Astrocyte (in vitro differentiated cells and primary cell): ENCODE data around the gene GDF15. TPM values are rescaled to one million over a fixed set of nuclear protein-coding genes. Genes with fewer than 3 reads are reported as not detected.

ENCODE experiments used
- DNase-seq: peaks from one replicate; pipeline ENCODE4 v3.0.0-alpha.2; 2010; ENCODE audit warnings: low read depth
- FAIRE-seq: peaks from 2 replicates; lab custom pipeline; 2011; peaks lifted over from hg19 to GRCh38; lab: Jason Lieb, UNC
- H2AFZ ChIP-seq: 2 replicates; pipeline ENCODE4 v1.6.0; 2012; ENCODE audit warnings: low read depth, low read length, inconsistent platforms
- H3K27ac ChIP-seq: 2 replicates; pipeline ENCODE4 v1.5.1; 2011; ENCODE audit warnings: low read depth, low read length, inconsistent platforms
- H3K27me3 ChIP-seq: 2 replicates; pipeline ENCODE4 v1.6.0; 2011; ENCODE audit warnings: low read length, inconsistent platforms; ENCODE audit not compliant: insufficient read depth
- H3K36me3 ChIP-seq: 2 replicates; pipeline ENCODE4 v1.5.1; 2011; ENCODE audit warnings: low read length, inconsistent platforms; ENCODE audit not compliant: insufficient read depth
- H3K4me1 ChIP-seq: 2 replicates; pipeline ENCODE4 v1.5.1; 2011; ENCODE audit warnings: low read length, inconsistent platforms; ENCODE audit not compliant: insufficient read depth
- H3K4me2 ChIP-seq: 2 replicates; pipeline ENCODE4 v1.6.0; 2012; ENCODE audit warnings: low read length, inconsistent platforms
- H3K4me3 ChIP-seq: 2 replicates; pipeline ENCODE4 v1.5.1; 2011; ENCODE audit warnings: low read depth, mild to moderate bottlenecking, low read length, inconsistent platforms; ENCODE audit not compliant: insufficient read depth
- H3K79me2 ChIP-seq: 2 replicates; pipeline ENCODE4 v1.6.0; 2012; ENCODE audit warnings: mild to moderate bottlenecking, low read length, inconsistent platforms; ENCODE audit not compliant: insufficient read depth
- H3K9ac ChIP-seq: 2 replicates; pipeline ENCODE4 v1.6.0; 2012; ENCODE audit warnings: mild to moderate bottlenecking, low read length, inconsistent platforms
- H3K9me3 ChIP-seq: 2 replicates; pipeline ENCODE4 v1.5.1; 2012; ENCODE audit warnings: low read depth, mild to moderate bottlenecking, low read length, inconsistent platforms; ENCODE audit not compliant: insufficient read depth
- H4K20me1 ChIP-seq: 2 replicates; pipeline ENCODE4 v1.6.0; 2012; ENCODE audit warnings: low read length, inconsistent platforms; ENCODE audit not compliant: insufficient read depth
- H3K27ac Mint-ChIP-seq: one replicate; pipeline ENCODE4 v1.8.0; 2021; ENCODE audit warnings: mild to moderate bottlenecking, mixed read lengths; ENCODE audit not compliant: unreplicated experiment
- H3K27me3 Mint-ChIP-seq: one replicate; pipeline ENCODE4 v1.8.0; 2021; ENCODE audit warnings: low read depth, mixed read lengths; ENCODE audit not compliant: unreplicated experiment
- H3K36me3 Mint-ChIP-seq: one replicate; pipeline ENCODE4 v1.8.0; 2021; ENCODE audit warnings: low read depth, mixed read lengths; ENCODE audit not compliant: unreplicated experiment
- H3K4me1 Mint-ChIP-seq: one replicate; pipeline ENCODE4 v1.8.0; 2021; ENCODE audit warnings: low read depth, mixed read lengths; ENCODE audit not compliant: unreplicated experiment
- H3K4me3 Mint-ChIP-seq: one replicate; pipeline ENCODE4 v1.8.0; 2021; ENCODE audit warnings: mild to moderate bottlenecking, moderate library complexity, mixed read lengths; ENCODE audit not compliant: unreplicated experiment
- H3K9me3 Mint-ChIP-seq: one replicate; pipeline ENCODE4 v1.8.0; 2021; ENCODE audit warnings: mild to moderate bottlenecking, mixed read lengths; ENCODE audit not compliant: unreplicated experiment
- CTCF ChIP-seq: IDR thresholded peaks from 2 replicates; pipeline ENCODE4 v1.5.1; 2011; ENCODE audit warnings: low read depth, mild to moderate bottlenecking, inconsistent platforms, low read length, moderate library complexity; ENCODE audit not compliant: insufficient read depth
- EZH2 ChIP-seq: IDR thresholded peaks from 2 replicates; pipeline ENCODE4 v1.6.1; 2012; ENCODE audit warnings: mild to moderate bottlenecking, low read length, inconsistent platforms; ENCODE audit not compliant: insufficient read depth
- total RNA-seq: library from RNA; stranded (reverse); gene quantifications from 2 replicates; pipeline ENCODE4 v1.2.1, GENCODE V29; 2021

The GDF15 gene
- total RNA-seq, 1 donor from 2014 or later = 23.2 TPM

GRCh38 chr19:18423258-18424020 is 37.5 kb downstream of the GDF15 start:
- Mint-ChIP-seq H3K4me1 (peaks cover 3% of the 10 kb centered on the region), H3K9me3 (no peaks in the 10 kb centered on the region), H3K36me3 (peaks cover 4% of the 10 kb centered on the region), H3K27ac (no peak overlapping the region), H3K27me3 (no peaks in the 10 kb centered on the region), H3K4me3 (no peak overlapping the region)
- DNase-seq = no peak
- Histone ChIP-seq H3K4me3 (no peak overlapping the region), H2AFZ (no peak overlapping the region), H3K36me3 (no peaks in the 10 kb centered on the region), H3K4me2 (no peak overlapping the region), H3K27ac (no peak overlapping the region), H3K9me3 (no peaks in the 10 kb centered on the region), H3K9ac (no peak overlapping the region), H3K4me1 (peaks cover 34% of the 10 kb centered on the region), H4K20me1 (peaks cover 78% of the 10 kb centered on the region), H3K27me3 (no peaks in the 10 kb centered on the region), H3K79me2 (peaks cover 83% of the 10 kb centered on the region)
- no peak for FAIRE-seq
- TF ChIP-seq EZH2 (no peak), CTCF (no peak)

- no peaks in the 10 kb centered on the region for H3K27me3 ChIP-seq
- no peaks in the 10 kb centered on the region for H3K9me3 ChIP-seq
- no peak overlapping the region for H3K4me3 Mint-ChIP-seq
- peaks cover 3% of the 10 kb centered on the region for H3K4me1 Mint-ChIP-seq
- H3K79me2 ChIP-seq = peaks cover 83% of the 10 kb centered on the region
- H3K9ac ChIP-seq = no peak overlapping the region
- H3K9me3 Mint-ChIP-seq = no peaks in the 10 kb centered on the region
- no peak overlapping the region for H3K27ac Mint-ChIP-seq
- H3K27me3 Mint-ChIP-seq = no peaks in the 10 kb centered on the region
- no peak overlapping the region for H3K27ac ChIP-seq
- FAIRE-seq (no peak), DNase-seq (no peak)
- no peak overlapping the region for H2AFZ ChIP-seq
- H3K4me2 ChIP-seq = no peak overlapping the region
- peaks cover 35% of the 10 kb centered on the region for H3K4me1 ChIP-seq
- peaks cover 78% of the 10 kb centered on the region for H4K20me1 ChIP-seq
- H3K36me3 ChIP-seq = no peaks in the 10 kb centered on the region
- H3K4me3 ChIP-seq = no peak overlapping the region
- H3K36me3 Mint-ChIP-seq = peaks cover 4% of the 10 kb centered on the region
- TF ChIP-seq EZH2 = no peak
- no peak for TF ChIP-seq CTCF
Measured at GRCh38 chr19:18424122-18424889, 38.3 kb downstream of the GDF15 start.
